Measurements from ENCODE around the gene AMACR.
"Not testable (repeated sequence)": the region's sequence is repeated elsewhere in the genome, so short reads cannot be mapped to it uniquely, and the experiment has no call there.

The AMACR gene

DNA sequence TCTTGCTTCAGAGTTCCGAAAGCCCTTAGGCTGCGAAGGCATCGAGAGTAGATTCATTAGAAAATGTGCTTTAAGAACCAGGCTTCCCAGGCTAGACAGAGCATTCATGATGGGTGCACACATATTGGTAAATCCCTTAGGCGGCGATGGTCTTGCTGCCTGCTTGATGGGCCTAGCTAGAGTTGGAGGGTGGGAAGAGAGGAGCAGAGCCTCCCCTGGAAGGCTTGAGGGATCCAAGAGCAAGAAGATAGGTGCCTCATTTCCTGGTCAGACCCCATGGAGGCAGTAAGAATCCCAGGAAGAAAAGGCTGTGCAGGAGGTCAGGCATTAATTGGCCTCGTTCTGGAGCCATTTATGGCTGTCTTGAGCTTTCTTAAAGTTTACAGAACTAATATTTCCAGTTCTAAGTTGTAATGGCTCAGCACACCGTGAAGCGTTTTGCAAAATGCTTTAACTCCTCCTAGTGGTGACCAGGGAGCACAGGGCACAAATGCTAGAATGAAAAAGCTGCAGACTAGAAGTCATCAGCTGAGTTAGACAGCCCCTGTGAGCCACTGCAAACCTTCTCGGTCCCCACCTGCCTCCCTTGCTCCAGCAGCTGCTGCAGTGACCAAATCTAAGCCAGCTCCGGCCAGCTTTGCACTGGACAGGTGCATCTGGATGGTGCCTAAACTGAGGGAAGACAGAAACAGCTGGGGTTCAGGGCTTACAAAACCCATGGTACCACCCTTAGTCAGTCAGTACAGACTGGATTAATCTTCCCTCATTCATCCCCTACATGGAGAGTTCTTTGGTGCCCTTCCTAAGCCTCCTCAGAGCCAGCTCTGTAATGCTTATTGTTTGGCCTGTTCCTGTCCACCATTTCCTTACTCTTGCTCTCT, 38.0 kb downstream of the AMACR start:
- DNase-seq (ENCODE audit: low read depth in 1 of 2, low spot score in 1 of 2) = no peak

DNA sequence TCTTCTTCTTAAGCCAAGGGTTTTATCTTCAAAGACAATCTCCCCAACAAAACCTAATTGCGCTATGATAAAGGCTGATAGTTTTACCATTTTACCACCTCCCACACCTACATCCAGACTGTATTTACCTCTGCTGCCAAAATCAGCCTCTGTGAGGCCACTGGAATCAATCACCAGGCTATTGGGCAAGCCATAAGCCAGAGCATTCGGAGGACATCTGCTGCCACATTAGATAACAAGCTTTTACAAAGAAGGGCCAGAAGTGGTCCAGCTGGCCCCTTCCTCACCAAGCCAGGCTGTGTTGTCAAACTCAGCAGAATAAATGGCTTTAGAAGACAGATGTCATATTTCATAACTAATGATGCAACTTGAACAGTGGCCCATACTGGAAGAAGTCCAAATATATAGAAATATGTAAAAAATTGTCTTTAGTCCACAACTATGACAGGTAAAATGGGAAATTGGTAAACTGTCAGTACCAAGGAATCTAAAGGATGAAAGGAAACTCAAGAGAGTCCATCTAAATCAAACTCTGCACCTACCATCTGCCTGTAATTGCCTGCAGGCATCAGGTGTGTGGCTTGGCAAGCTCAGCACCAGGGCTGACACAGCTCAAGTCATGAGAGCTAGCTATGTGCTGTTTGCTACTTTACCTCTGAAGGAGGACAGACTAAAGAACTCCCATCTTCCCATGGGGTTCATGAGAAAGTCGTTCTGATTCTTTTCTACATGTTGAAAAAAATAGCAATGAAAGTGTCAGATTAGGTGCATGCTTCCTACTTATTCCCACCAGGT, 39.4 kb downstream of the AMACR start:
- DNase-seq (ENCODE audit: low read depth in 1 of 2, low spot score in 1 of 2) = no peak

DNA sequence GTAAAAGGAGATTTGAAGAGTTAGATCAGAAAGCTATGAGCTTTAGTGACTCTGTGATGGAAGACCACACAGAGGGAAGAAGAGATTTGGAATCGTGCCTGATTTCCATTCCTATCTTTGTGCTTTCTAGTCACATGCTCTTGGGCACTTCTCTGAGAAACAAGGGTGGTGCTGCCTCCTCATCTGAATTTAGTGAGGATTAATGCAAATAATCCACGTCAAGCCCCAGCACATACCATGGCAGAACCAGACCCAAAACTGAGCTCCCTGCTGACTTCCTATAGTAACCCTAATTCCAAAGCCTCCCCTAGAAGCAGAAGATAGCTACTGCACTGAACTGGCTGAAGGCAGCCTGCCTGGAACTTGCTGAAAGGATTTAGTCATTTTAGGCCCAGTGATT, 41.0 kb downstream of the AMACR start:
- DNase-seq (ENCODE audit: low read depth in 1 of 2, low spot score in 1 of 2) = no peak

DNA sequence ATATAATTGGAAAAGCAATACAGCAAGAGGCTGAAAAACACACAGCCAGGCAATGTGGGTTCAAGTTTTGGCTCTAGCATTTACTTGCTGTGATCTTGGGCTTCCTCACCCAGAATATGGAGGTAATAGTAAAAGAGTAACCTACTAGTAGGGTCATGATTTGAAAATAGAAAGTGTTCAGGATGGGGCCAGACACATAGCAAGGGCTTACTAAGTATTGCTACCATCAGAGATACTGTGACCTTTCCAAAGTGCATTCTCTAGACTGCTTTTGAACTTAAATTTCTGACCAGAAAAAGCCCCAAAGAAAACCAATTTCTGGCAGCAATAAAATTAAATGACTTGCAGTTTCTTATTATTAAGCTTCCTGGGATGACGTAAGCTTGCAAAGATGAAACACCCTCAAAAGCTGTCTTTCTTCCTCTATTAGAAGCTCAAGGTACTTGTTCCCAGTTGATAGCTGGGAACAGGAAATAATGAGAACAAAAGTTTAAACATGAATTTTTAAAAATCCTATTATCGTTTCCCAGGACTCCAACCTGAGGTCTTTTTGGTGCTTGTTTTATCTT, 43.6 kb downstream of the AMACR start:
- DNase-seq (ENCODE audit: low read depth in 1 of 2, low spot score in 1 of 2) = no peak

DNA sequence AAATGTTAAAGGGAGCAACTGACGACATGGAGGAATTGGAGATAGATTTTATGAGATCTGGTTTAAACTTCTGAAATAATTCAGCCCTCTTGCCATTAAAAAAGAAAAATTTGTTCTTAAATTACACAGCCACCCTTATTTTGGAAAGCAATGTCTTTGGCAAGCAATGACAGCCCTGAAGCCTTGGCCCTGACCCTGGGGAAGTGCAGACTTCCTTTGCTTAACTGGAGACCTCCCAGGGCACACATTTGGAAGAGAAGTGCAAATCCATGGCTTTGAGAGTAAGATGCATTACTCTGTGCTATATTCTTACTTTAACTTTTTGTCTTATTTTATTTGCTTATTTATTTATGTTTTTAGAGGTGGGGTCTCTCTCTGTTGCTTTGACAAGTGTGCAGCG, 49.7 kb downstream of the AMACR start:
- no peak for DNase-seq (ENCODE audit: low read depth in 1 of 2, low spot score in 1 of 2)

DNA sequence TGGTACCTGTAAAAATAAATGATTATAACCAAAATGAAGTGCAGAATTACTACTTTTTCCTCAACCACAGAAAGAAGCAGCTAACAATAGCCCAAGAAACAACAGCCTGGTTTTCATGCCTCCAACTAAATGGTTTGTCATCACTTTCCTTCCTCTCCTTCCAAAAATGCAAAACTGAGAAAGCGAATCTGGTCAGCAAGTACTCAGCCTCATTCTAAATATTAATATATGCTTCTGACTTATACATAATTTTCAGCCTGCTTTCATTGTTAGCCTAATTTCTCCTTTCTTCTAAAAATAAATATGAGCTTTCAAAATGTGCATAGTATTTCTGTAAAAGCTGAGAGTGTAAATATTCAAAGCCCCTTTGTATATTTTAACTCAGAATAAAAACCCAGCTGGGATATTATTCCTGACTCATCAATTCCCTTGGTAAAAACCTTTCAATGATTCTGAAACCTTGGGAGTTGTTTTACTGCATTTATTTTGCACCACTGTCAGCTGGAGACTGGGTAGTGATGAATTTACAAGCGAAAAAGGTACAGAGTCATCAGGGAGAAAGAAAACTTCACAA, 50.2 kb downstream of the AMACR start:
- DNase-seq (ENCODE audit: low read depth in 1 of 2, low spot score in 1 of 2) = no peak

DNA sequence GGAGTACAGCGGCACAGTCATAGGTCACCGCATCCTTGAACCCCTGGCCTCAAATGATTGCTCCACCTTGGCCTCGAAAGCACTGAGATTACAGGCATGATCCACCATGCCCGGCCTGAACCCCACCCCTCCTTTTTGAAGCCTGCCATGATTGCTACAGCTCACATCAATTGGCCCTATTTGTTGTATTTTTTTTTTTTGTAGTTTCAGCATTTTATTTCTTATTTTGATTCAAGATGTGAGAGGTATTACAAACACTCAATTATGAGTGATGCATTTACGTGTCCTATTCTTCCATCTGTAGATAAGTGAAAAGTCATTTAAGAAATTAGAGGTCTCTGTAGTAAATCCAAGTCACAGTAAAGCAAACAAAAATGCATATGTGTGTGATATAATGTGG, 55.7 kb downstream of the AMACR start:
- not testable (repeated sequence) for DNase-seq (ENCODE audit: low read depth in 1 of 2, low spot score in 1 of 2)

DNA sequence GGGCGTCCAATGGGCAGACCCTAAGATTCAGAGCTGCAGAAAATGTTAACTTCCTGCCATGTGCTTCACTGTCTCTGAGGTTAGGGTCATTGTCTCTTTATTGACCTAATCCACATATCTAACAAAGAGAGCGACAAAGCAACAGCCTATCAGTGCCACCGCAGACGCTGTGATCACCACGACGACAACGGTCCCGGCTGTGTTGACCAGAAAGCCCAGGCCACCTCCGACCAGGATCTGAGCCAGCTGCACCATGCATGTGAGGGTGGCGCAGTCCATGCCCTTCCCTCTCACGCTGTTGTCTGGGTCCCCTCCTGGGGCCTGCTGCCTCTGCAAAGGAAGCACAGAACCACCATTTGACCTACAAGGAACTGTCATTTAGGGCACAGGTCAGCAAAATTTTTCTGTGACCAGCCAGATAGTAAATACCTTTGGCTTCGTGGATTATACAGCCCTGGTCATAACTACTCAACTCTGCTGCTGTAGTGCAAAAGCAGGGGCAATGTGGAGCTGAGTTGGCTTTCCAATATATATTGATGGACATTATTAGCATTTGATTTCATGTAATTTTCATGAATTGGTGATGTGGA, 63.2 kb downstream of the AMACR start:
- no peak for DNase-seq (ENCODE audit: low read depth in 1 of 2, low spot score in 1 of 2)

DNA sequence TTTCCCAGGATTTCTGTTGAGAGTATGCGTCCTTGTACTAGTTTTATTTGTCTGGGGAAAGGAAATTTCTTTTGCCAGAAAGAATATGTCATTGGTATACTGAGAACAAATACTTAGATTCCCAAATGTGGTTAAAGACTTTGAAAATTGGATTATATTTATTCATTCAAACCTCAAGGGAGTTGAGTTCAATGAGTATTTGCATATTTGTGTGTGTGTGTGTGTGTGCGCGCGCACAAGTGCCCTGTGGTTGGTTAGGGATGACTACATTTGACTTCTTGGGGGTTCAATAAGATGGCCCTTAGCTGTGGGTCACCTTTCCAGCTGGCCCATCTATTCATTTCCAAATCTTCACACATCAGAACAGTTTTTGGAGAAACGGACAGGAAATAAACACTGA, 66.8 kb downstream of the AMACR start:
- DNase-seq (ENCODE audit: low read depth in 1 of 2, low spot score in 1 of 2) = no peak

DNA sequence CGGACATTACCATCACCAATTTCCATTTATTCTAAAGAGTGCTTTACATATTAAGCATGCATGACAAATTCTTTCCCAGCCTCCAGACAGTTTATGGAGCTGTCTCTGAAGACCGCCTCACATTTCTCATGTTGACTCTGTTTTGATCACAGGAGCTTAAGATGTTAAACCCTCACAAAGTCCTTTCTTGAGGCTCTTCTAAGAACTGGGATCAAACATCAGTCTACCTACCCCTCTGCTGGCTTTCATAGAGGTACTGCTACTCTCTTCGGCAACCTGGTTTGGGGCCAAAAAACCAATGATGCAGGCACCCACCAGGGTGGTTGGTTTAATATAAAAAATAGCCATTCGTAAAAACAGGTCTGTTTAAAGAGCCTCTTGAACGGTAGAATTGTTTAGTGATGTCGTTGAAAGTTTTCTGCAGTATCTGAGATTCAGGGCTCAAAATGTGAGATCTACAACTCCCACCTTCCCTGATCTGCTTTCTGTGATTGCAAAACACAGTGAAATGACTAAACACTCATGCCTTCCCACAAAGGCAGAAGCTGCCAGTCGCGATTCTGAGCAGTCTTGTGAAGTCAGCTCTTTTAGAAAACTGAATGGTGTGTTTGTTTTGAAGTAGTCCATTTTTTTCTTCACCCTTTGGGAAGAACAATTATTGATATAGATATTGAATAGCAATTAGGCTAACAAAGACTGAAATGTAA, 68.1 kb downstream of the AMACR start:
- no peak for DNase-seq (ENCODE audit: low read depth in 1 of 2, low spot score in 1 of 2)

DNA sequence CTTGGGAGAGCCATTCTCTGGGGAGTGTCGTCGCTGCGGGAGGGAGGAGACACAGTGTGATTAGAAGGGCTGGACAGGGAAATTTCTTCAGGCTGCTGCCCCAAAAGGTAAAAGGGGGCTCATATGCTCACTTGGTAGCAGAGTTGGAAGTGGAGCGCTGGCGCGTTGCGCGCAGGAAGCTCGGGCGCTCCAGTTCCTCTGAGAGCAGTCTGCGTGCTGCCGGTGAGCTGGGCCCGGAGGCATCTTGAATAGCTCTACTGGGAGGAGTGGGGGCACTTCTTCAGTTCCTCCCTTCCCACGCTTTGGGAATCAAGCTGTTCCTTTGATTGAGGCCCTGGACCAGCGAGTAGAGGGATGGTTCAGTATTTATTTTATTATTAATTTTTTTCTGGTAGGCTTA, 69.0 kb downstream of the AMACR start:
- no peak for DNase-seq (ENCODE audit: low read depth in 1 of 2, low spot score in 1 of 2)

DNA sequence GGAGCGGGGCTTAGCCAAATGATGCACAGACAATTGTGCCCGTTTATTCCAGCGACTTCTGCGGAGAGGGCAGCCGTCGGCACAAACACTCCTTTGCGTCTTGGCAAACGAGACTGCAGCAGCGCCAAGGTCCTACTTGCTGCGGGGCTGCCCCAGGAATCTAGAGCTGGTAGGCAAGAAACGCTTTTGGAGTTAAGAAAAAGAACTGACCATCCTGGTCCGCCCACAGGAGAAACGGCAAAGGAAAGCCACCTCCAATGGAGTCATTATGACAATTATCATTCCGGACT, 69.4 kb downstream of the AMACR start:
- DNase-seq (ENCODE audit: low read depth in 1 of 2, low spot score in 1 of 2) = no peak

DNA sequence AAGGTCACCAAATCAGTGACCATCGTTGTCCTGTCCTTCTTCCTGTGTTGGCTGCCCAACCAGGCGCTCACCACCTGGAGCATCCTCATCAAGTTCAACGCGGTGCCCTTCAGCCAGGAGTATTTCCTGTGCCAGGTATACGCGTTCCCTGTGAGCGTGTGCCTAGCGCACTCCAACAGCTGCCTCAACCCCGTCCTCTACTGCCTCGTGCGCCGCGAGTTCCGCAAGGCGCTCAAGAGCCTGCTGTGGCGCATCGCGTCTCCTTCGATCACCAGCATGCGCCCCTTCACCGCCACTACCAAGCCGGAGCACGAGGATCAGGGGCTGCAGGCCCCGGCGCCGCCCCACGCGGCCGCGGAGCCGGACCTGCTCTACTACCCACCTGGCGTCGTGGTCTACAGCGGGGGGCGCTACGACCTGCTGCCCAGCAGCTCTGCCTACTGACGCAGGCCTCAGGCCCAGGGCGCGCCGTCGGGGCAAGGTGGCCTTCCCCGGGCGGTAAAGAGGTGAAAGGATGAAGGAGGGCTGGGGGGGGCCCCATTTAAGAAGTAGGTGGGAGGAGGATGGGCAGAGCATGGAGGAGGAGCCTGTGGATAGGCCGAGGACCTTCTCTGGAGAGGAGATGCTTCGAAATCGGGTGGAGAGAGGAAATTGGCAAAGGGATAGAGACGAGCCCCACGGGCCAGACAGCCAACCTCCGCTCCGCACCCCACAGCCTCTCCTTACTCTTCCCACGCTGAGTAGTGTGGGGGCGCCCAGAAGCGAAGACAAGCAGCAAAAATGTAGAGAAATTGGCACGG, 69.9 kb downstream of the AMACR start:
- DNase-seq (ENCODE audit: low read depth in 1 of 2, low spot score in 1 of 2) = no peak

DNA sequence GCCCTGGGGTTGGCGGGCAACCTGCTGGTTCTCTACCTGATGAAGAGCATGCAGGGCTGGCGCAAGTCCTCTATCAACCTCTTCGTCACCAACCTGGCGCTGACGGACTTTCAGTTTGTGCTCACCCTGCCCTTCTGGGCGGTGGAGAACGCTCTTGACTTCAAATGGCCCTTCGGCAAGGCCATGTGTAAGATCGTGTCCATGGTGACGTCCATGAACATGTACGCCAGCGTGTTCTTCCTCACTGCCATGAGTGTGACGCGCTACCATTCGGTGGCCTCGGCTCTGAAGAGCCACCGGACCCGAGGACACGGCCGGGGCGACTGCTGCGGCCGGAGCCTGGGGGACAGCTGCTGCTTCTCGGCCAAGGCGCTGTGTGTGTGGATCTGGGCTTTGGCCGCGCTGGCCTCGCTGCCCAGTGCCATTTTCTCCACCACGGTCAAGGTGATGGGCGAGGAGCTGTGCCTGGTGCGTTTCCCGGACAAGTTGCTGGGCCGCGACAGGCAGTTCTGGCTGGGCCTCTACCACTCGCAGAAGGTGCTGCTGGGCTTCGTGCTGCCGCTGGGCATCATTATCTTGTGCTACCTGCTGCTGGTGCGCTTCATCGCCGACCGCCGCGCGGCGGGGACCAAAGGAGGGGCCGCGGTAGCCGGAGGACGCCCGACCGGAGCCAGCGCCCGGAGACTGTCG, 70.7 kb downstream of the AMACR start:
- DNase-seq (ENCODE audit: low read depth in 1 of 2, low spot score in 1 of 2) = no peak

DNA sequence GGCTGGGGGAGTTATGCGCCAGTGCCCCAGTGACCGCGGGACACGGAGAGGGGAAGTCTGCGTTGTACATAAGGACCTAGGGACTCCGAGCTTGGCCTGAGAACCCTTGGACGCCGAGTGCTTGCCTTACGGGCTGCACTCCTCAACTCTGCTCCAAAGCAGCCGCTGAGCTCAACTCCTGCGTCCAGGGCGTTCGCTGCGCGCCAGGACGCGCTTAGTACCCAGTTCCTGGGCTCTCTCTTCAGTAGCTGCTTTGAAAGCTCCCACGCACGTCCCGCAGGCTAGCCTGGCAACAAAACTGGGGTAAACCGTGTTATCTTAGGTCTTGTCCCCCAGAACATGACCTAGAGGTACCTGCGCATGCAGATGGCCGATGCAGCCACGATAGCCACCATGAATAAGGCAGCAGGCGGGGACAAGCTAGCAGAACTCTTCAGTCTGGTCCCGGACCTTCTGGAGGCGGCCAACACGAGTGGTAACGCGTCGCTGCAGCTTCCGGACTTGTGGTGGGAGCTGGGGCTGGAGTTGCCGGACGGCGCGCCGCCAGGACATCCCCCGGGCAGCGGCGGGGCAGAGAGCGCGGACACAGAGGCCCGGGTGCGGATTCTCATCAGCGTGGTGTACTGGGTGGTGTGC, 71.4 kb downstream of the AMACR start, which contains the start of gene RXFP3:
TSS of gene RXFP3 (plus strand) at position 6 of the 636 bp plus-strand sequence. CDS start at position 361, 355 bp downstream.
- DNase-seq (ENCODE audit: low read depth in 1 of 2, low spot score in 1 of 2) = no peak

Measured in stimulated activated CD4-positive, alpha-beta T cell treated with anti-CD3 and anti-CD28 coated beads, Interleukin-15, amount 100 ng/mL, for 1 hour (primary cell).